AG04449 (cell line): ENCODE measurements around the gene AGBL4.

ENCODE experiments used
- CTCF ChIA-PET: fragments of 350-600 bp; formaldehyde crosslinking; extraction: SDS; loops from one replicate; lab custom pipeline; 2021; ENCODE audit warnings: antibody characterized with exemption; lab: Yijun Ruan, JAX
- POLR2A ChIA-PET: fragments of 400-600, 350-600 bp; formaldehyde crosslinking; extraction: SDS; loops from one replicate; lab custom pipeline; 2020; ENCODE audit warnings: antibody characterized with exemption, inconsistent platforms; lab: Yijun Ruan, JAX
- DNase-seq: peaks from one replicate; pipeline ENCODE4 v3.0.0-alpha.2; 2010; ENCODE audit warnings: low read depth, low spot score
- H3K4me3 ChIP-seq: 2 replicates; pipeline ENCODE4 v1.5.1; 2011; ENCODE audit warnings: low read depth, mild to moderate bottlenecking, control low read depth, low read length
- TF ChIP-seq, protein P1 (sequence below): IDR thresholded peaks from one replicate; pipeline ENCODE4 v1.5.1; 2011; ENCODE audit warnings: mild to moderate bottlenecking, moderate library complexity, low read length, control low read depth, inconsistent platforms; ENCODE audit not compliant: insufficient read depth; ENCODE audit errors: missing control alignments

Gene AGBL4

DNA sequence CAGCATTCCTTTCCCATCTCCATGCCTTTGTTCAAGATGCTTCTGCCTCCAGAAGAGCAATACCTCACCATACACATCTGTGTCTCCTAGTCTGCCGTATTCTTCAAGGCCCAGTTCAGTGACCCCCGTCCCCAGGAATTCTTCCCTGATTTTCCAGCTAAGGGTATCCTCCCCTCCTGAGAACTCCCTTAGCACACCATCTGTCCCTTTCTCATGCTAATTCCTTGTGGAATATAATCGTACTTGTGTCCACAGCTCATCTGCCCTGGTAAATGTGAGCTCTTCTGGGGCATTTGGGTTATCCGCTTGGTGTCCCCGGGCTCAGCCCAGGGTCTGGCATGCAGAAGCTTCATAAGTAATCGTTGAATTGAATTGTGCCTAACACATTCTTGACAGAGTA is 1288.0 kb downstream of the AGBL4 start:
- H3K4me3 ChIP-seq: no peak overlapping the region
- POLR2A ChIA-PET: no interaction called here
- CTCF ChIA-PET: interaction anchor here (1.6 kb wide), 1 partner anchor 39 kb away, joined by 4 read pairs; no protein-coding TSS in a partner anchor
- DNase-seq: no peak
- TF ChIP-seq, protein P1, sequence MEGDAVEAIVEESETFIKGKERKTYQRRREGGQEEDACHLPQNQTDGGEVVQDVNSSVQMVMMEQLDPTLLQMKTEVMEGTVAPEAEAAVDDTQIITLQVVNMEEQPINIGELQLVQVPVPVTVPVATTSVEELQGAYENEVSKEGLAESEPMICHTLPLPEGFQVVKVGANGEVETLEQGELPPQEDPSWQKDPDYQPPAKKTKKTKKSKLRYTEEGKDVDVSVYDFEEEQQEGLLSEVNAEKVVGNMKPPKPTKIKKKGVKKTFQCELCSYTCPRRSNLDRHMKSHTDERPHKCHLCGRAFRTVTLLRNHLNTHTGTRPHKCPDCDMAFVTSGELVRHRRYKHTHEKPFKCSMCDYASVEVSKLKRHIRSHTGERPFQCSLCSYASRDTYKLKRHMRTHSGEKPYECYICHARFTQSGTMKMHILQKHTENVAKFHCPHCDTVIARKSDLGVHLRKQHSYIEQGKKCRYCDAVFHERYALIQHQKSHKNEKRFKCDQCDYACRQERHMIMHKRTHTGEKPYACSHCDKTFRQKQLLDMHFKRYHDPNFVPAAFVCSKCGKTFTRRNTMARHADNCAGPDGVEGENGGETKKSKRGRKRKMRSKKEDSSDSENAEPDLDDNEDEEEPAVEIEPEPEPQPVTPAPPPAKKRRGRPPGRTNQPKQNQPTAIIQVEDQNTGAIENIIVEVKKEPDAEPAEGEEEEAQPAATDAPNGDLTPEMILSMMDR: no peak

DNA sequence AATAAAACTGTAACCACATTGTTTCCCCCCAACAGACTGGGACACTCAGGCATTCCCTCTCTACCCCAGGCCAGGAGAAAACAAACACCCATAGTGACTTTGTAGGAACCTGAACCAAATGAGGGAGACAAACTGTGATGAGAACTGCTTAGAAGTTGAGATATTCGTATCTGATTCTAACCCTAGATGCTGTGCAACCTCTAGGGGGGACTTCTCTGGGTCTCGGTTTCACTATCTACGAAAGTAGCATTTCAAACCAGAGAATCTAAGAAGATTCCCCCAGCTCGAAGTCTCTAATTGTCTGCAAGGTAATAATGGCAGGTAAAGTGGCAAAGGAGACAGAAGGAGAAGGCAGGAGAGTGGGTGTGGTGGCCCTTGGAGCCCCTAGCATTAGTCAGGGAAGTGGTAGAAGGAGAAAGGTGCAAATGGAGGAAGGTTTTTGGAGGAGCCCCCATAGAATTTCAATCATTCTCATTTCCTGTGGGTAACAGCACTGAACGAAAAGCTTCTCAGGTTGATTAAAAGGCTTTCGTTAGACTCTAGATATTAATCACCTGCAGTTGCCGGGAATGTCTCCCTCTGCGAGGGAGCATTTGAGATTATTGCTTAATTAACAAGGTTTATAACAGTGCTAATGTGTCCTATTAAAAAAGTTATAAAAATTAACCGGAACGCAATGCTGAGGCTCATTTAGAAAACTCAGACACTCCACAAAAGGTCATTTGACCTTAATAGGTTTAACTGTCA is 1293.4 kb downstream of the AGBL4 start:
- ChIA-PET CTCF (interaction anchor here (1.6 kb wide), 1 partner anchor 34 kb away, joined by 4 read pairs; no protein-coding TSS in a partner anchor), POLR2A (no interaction called here)
- TF ChIP-seq, protein P1: no peak
- DNase-seq: no peak
- no peak overlapping the region for H3K4me3 ChIP-seq

DNA sequence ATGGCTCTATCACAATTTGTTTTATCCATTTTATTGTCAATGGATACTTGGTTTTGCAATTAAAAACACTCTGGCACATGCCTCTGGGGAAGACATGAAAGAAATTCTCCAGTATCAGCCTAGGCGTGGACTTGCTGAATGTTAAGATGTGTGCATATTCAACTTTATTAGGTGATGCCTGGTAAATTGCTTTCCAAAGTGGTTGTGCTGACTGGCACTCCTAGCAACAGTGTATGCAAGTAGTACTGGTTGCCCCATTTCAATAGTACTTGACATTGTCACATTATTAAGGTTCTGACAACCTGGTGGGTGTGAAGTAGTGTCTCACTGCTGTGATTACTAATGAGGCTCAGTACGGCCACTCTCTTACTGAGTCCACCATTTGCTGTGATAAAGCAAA is 1295.2 kb downstream of the AGBL4 start:
- no peak for DNase-seq
- CTCF ChIA-PET: interaction anchor here (1.6 kb wide), 1 partner anchor 32 kb away, joined by 4 read pairs; no protein-coding TSS in a partner anchor
- POLR2A ChIA-PET: no interaction called here
- H3K4me3 ChIP-seq: no peak overlapping the region
- TF ChIP-seq, protein P1: no peak

DNA sequence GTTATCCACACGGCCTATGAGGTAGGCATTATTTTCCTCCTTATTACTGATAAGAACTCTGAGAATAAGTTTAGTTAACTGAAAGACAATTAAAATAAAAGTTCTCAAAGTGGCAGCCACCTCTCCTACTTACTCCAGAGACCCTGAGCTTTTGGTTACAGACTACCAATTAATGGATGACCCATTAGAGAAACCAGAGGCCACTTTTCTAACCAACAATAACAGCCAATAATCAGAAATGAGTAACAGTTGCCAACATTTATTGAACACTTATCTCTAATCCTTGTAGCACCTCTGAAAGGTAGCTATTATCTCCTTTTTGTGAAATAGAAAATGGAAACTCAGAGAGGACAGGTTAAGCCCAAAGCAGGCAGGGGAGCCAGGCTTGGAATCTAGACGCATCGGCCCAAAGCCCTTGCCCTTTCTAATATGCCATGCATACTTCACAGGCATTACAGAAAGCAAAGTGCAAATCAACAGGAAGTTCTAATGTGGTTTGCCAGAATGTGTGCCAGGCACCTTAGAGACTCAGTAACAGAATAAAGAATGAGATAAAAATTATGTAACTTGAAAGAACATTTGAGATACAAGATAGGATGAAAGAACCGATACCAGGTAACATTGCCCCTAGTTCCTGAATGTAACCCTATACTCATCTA is 1297.1 kb downstream of the AGBL4 start:
- no peak for DNase-seq
- H3K4me3 ChIP-seq: no peak overlapping the region
- ChIA-PET POLR2A (no interaction called here), CTCF (interaction anchor here (1.2 kb wide), 1 partner anchor 30 kb away, joined by 5 read pairs; no protein-coding TSS in a partner anchor)
- TF ChIP-seq, protein P1: no peak

DNA sequence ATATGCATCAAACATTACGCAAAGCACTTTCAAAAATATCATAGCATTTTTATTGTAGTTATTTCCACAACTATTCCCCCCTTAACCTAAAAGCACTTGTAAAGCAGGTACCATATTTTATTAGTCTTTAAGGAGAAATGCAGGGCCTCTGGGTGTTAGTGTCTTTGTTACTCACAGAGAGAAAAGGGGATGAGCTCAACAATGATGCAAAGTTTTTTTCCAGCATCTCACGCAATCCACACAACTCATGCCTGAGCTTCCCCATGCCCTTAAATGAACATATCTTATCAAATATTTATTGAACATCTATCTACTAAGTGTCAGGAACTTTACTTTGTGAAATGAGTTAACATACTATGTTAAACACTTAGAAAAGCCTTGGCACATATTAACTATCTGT is 1297.6 kb downstream of the AGBL4 start:
- no peak for DNase-seq
- no peak overlapping the region for H3K4me3 ChIP-seq
- ChIA-PET CTCF (interaction anchor here (1.2 kb wide), 1 partner anchor 29 kb away, joined by 5 read pairs; no protein-coding TSS in a partner anchor), POLR2A (no interaction called here)
- TF ChIP-seq, protein P1: no peak
